Smooth muscle cell of bladder (primary cell): ENCODE results near the gene RNASE3. TPM values are rescaled to one million over a fixed set of nuclear protein-coding genes. Genes with fewer than 3 reads are reported as not detected.

Experiments used
- total RNA-seq: library from RNA; depleted of rRNA; stranded (reverse); fragments of >200 nt; gene quantifications from 2 replicates; pipeline ENCODE4 v1.2.3, GENCODE V29; 2014

RNASE3 gene
- total RNA-seq, result not detected in 2 replicates

GRCh38 chr14:20891126-20891825, at the start of gene RNASE3:
Gene RNASE3, plus strand, starts transcription at chr14:20891385. Its CDS starts 302 bp downstream, at chr14:20891687.

Other genes with a start within 250 kb of the RNASE3 start
- not detected in 2 replicates for gene OR6S1, start 249.7 kb upstream of the RNASE3 start, total RNA-seq
- gene RNASE4, start 206.8 kb upstream of the RNASE3 start, total RNA-seq, result 14.4 and 29.1 TPM in 2 replicates
- gene ANG, start 202.6 kb upstream of the RNASE3 start, total RNA-seq, result 5.1 and 10.4 TPM in 2 replicates
- not detected in 2 replicates for gene EDDM3A, start 145.5 kb upstream of the RNASE3 start, total RNA-seq
- gene EDDM3B, start 123.0 kb upstream of the RNASE3 start, total RNA-seq, result not detected in 2 replicates
- gene RNASE6, start 110.1 kb upstream of the RNASE3 start, total RNA-seq, result not detected in 2 replicates
- 0.09 TPM in 1 of 2 replicates, not detected in the other for gene RNASE1, start 88.5 kb upstream of the RNASE3 start, total RNA-seq
- gene RNASE2, start 64.1 kb downstream of the RNASE3 start, total RNA-seq, result not detected in 2 replicates
- gene METTL17, start 98.6 kb downstream of the RNASE3 start, total RNA-seq, result 24.7 and 26.5 TPM in 2 replicates
- gene SLC39A2, start 107.9 kb downstream of the RNASE3 start, total RNA-seq, result under 0.01 and 0.09 TPM in 2 replicates
- gene NDRG2, start 133.7 kb downstream of the RNASE3 start, total RNA-seq, result 0.09 TPM in 1 of 2 replicates, not detected in the other
- gene TPPP2, start 138.8 kb downstream of the RNASE3 start, total RNA-seq, result not detected in 2 replicates
- gene RNASE13, start 143.4 kb downstream of the RNASE3 start, total RNA-seq, result not detected in 2 replicates
- not detected in 2 replicates for gene RNASE7, start 151.0 kb downstream of the RNASE3 start, total RNA-seq
- gene RNASE8, start 166.4 kb downstream of the RNASE3 start, total RNA-seq, result not detected in 2 replicates
- gene ARHGEF40, start 178.9 kb downstream of the RNASE3 start, total RNA-seq, result 16.4 and 17.3 TPM in 2 replicates
- 1.8 and 2.6 TPM in 2 replicates for gene ZNF219, start 207.3 kb downstream of the RNASE3 start, total RNA-seq
- not detected in 2 replicates for gene TMEM253, start 209.7 kb downstream of the RNASE3 start, total RNA-seq